Measurements from ENCODE around the gene DMD.

- TF ChIP-seq, protein P1, sequence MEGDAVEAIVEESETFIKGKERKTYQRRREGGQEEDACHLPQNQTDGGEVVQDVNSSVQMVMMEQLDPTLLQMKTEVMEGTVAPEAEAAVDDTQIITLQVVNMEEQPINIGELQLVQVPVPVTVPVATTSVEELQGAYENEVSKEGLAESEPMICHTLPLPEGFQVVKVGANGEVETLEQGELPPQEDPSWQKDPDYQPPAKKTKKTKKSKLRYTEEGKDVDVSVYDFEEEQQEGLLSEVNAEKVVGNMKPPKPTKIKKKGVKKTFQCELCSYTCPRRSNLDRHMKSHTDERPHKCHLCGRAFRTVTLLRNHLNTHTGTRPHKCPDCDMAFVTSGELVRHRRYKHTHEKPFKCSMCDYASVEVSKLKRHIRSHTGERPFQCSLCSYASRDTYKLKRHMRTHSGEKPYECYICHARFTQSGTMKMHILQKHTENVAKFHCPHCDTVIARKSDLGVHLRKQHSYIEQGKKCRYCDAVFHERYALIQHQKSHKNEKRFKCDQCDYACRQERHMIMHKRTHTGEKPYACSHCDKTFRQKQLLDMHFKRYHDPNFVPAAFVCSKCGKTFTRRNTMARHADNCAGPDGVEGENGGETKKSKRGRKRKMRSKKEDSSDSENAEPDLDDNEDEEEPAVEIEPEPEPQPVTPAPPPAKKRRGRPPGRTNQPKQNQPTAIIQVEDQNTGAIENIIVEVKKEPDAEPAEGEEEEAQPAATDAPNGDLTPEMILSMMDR (IDR thresholded peaks at IDR 0.05; ENCODE audit: borderline replicate concordance, extremely low read depth, low read length, poor library complexity, severe bottlenecking), result no peak
- no peak for TF ChIP-seq EZH2 (IDR thresholded peaks at IDR 0.05; ENCODE audit: borderline replicate concordance, low read depth, low read length, severe bottlenecking)
These were observed 1578.0 kb downstream of the DMD start for GRCh38 chrX:31633349-31633748.

All from DND-41 (cell line).